K562 (cell line): ENCODE data around the gene TGFBR1. TPM values are rescaled to one million over a fixed set of nuclear protein-coding genes. Genes with fewer than 3 reads are reported as not detected.

ENCODE experiments used
- AFF1 ChIP-seq, 2 experiments: fragments of 450-650 bp; IDR thresholded peaks; 2 replicates each; pipeline ENCODE4 v1.6.1; 2018; ENCODE audit warnings: mild to moderate bottlenecking in 2 of 2, low read depth in 1 of 2; ENCODE audit not compliant: partially characterized antibody in 2 of 2
- ATF1 ChIP-seq, 2 experiments: fragments of 450-650 bp in 1 of 2; IDR thresholded peaks; 2 replicates each; pipeline ENCODE4 v1.6.1; 2016; ENCODE audit warnings: missing compliant biosample characterization in 1 of 2, missing genetic modification characterization in 1 of 2
- CTCF ChIP-seq, 3 experiments: IDR thresholded peaks in 2 of 3; conservative IDR thresholded peaks in 1 of 3; 2 replicates each; pipeline ENCODE4 v1.5.1; 2011 to 2012; ENCODE audit warnings: low read length in 3 of 3, mild to moderate bottlenecking in 3 of 3, control low read depth in 2 of 3, improper control_type of control experiment in 1 of 3, inconsistent platforms in 1 of 3, low read depth in 1 of 3, mixed read lengths in 1 of 3, moderate library complexity in 1 of 3; ENCODE audit not compliant: insufficient read depth in 2 of 3
- ELF4 ChIP-seq: fragments of 450-650 bp; formaldehyde crosslinking; IDR thresholded peaks from 2 replicates; pipeline ENCODE4 v1.4.0; 2022; ENCODE audit warnings: missing genetic modification characterization
- GABPB2 ChIP-seq: fragments of 250-450 bp; sonication (Bioruptor Pico); conservative IDR thresholded peaks from 2 replicates; pipeline ENCODE4 v1.5.1; 2021; ENCODE audit warnings: mild to moderate bottlenecking
- ILK ChIP-seq: fragments of 450-650 bp; IDR thresholded peaks from 2 replicates; pipeline ENCODE4 v1.6.1; 2016; ENCODE audit warnings: missing genetic modification characterization, low read depth, mild to moderate bottlenecking, missing compliant biosample characterization, moderate library complexity, borderline replicate concordance
- KHSRP ChIP-seq: fragments of 450-650 bp; IDR thresholded peaks from 2 replicates; pipeline ENCODE4 v1.6.1; 2017
- POLR3A ChIP-seq: IDR thresholded peaks from 2 replicates; pipeline ENCODE4 v1.6.1; 2011; ENCODE audit warnings: borderline replicate concordance, mild to moderate bottlenecking, moderate library complexity; ENCODE audit not compliant: insufficient read length, insufficient read depth; ENCODE audit errors: extremely low read depth
- POLR3G ChIP-seq: IDR thresholded peaks from 2 replicates; pipeline ENCODE4 v1.6.1; 2011; ENCODE audit not compliant: insufficient read length, insufficient replicate concordance; ENCODE audit errors: extremely low read depth
- PURB ChIP-seq: sonication (generic); formaldehyde crosslinking; IDR thresholded peaks from 2 replicates; pipeline ENCODE4 v1.9.0; 2021; ENCODE audit warnings: low read depth, mild to moderate bottlenecking, missing genetic modification reagents
- RBM15 ChIP-seq: fragments of 200-400 bp; formaldehyde crosslinking; IDR thresholded peaks from 2 replicates; pipeline ENCODE4 v1.6.1; 2018; ENCODE audit warnings: mild to moderate bottlenecking, low read length, moderate library complexity; ENCODE audit not compliant: insufficient read depth
- RBM34 ChIP-seq: fragments of 200-400 bp; formaldehyde crosslinking; IDR thresholded peaks from 2 replicates; pipeline ENCODE4 v1.6.1; 2018; ENCODE audit warnings: low read length, borderline replicate concordance; ENCODE audit not compliant: insufficient read depth
- SIN3A ChIP-seq, 2 experiments: fragments of 150-350 bp in 1 of 2; IDR thresholded peaks; 2 replicates each; pipeline ENCODE4 v1.6.1; 2011 to 2016; ENCODE audit warnings: borderline replicate concordance in 2 of 2, low read depth in 2 of 2, low read length in 2 of 2, mild to moderate bottlenecking in 2 of 2, moderate library complexity in 2 of 2; ENCODE audit not compliant: control insufficient read depth in 1 of 2
- TSHZ1 ChIP-seq: fragments of 250-450 bp; sonication (Bioruptor Pico); IDR thresholded peaks from 2 replicates; pipeline ENCODE4 v1.4.0; 2020; ENCODE audit warnings: mild to moderate bottlenecking, moderate library complexity
- ZBTB8A ChIP-seq: fragments of 450-650 bp; IDR thresholded peaks from 2 replicates; pipeline ENCODE4 v1.6.1; 2018; ENCODE audit warnings: mild to moderate bottlenecking, moderate library complexity; ENCODE audit not compliant: partially characterized antibody
- ZNF263 ChIP-seq: sonication (generic); formaldehyde crosslinking; IDR thresholded peaks from 2 replicates; pipeline ENCODE4 v1.8.0; 2022; ENCODE audit warnings: mild to moderate bottlenecking, missing genetic modification reagents, borderline replicate concordance
- polyA plus RNA-seq, 8 experiments: library from polyadenylated mRNA; depleted of rRNA in 4 of 8; stranded (reverse) in 5 of 8; unstranded in 3 of 8; fragments of >200 nt; fragmentation: Nextera tagmentation in 2 of 8; fragmentation: Illumina TruSeq in 1 of 8; extraction: Ambion mirVana in 2 of 8; extraction: Trizol in 1 of 8; gene quantifications; 2 replicates each; pipeline versions ENCODE4 v1.2.1 to v1.2.3, GENCODE V29; 2011 to 2014; ENCODE audit warnings: inconsistent platforms in 1 of 8, missing spikeins in 1 of 8
- total RNA-seq, 7 experiments: library from RNA; depleted of rRNA in 6 of 7; stranded (reverse); fragments of >200 nt in 6 of 7; fragmentation: Illumina TruSeq in 2 of 7; extraction: Trizol in 2 of 7; gene quantifications; 2 replicates each; pipeline versions ENCODE4 v1.2.1 to v1.2.3, GENCODE V29; 2011 to 2021; ENCODE audit warnings: low replicate concordance in 1 of 7

The TGFBR1 gene
- total and polyA plus RNA-seq, 9 of the 15 experiments (the other 6 are each of a cell fraction or from before 2014, with no cell fraction given): 15.5 to 62.4 (median 42.7) TPM

GRCh38 chr9:99105152-99106043 is 485 bp downstream of the TGFBR1 start (continued):
- no peak for TF ChIP-seq AFF1 (IDR thresholded peaks at IDR 0.05; ENCODE audit: low read depth in 1 of 2, partially characterized antibody in 2 of 2)
- no peak for TF ChIP-seq RBM15
- TF ChIP-seq TSHZ1 (CRISPR knock-in tag): no peak
- no peak for TF ChIP-seq ZBTB8A
- no peak for TF ChIP-seq POLR3G
- TF ChIP-seq POLR3A: no peak
- 0 out of 6 replicates have a peak, but pooled peaks of 1 of the 3 experiments have one; percentile 1 for TF ChIP-seq CTCF (IDR thresholded peaks at IDR 0.05 in 2 of 3, conservative IDR thresholded peaks at IDR 0.05 in 1 of 3; ENCODE audit: insufficient read depth in 2 of 3, low read depth in 1 of 3, low read length in 3 of 3)
- no peak for TF ChIP-seq ATF1 (CRISPR knock-in tag; IDR thresholded peaks at IDR 0.05)
- no peak for TF ChIP-seq ATF1 (tag; IDR thresholded peaks at IDR 0.05)
- TF ChIP-seq ZNF263 (CRISPR knock-in tag): no peak
- no peak for TF ChIP-seq GABPB2 (CRISPR knock-in tag)
- TF ChIP-seq RBM34: no peak
- TF ChIP-seq KHSRP: no peak
- TF ChIP-seq PURB (CRISPR knock-in tag): no peak
- TF ChIP-seq ELF4 (CRISPR knock-in tag): no peak
- no peak for TF ChIP-seq ILK (tag)
- peak in 1 of 2 experiments; percentile 46; a peak in 3 of 4 replicates for TF ChIP-seq SIN3A (IDR thresholded peaks at IDR 0.05; ENCODE audit: borderline replicate concordance in 2 of 2, control insufficient read depth in 1 of 2, low read depth in 2 of 2, low read length in 2 of 2)
